ENCODE results near the gene IDH3B.
"Not testable (repeated sequence)": the region's sequence is repeated elsewhere in the genome, so short reads cannot be mapped to it uniquely, and the experiment has no call there.

The IDH3B gene

DNA sequence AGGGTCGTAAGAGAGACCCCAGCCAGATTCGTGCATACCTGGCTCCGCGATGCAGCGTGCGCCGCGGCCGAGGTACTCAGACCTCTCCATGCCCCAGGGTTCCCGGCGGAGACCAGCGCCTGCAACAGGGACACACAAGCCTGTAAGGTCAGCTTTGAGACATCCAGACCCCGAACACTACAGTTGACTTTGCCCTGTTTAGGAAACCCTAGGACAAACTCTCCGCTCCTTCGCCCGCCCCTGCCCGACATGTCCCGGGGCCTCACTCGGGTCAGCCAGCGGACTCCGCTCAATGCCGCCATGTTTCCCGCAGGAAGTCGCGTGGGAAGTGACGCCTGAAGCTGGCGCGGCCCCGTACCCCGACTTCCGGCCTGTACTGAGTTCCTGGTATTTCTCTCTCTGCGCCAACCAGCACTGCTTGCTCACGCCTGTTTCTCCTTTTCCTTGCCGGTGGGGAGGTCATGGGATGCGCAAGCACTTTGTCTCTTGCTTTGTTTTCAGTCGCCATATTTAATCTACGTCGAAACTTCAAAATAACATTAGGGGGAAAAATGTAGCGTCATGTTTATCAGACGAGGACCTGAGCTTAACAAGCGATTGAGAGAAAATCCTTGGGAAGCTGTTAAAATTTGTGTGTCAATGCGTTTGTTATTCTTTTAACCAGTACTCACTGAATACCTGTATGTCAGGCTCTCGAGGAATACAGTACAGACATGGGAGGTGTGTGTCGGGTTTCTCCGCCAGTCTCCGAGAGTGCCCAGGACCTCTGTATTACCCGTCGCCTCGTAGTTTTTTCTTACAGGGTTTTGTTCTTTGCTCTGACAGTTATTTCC lies at the start of gene IDH3B:
TSS of gene IDH3B (minus strand) at position 330 of the 833 bp plus-strand sequence. CDS start at position 302, 28 bp downstream.
- peak; percentile 79 for DNase-seq (ENCODE audit: low read depth)

DNA sequence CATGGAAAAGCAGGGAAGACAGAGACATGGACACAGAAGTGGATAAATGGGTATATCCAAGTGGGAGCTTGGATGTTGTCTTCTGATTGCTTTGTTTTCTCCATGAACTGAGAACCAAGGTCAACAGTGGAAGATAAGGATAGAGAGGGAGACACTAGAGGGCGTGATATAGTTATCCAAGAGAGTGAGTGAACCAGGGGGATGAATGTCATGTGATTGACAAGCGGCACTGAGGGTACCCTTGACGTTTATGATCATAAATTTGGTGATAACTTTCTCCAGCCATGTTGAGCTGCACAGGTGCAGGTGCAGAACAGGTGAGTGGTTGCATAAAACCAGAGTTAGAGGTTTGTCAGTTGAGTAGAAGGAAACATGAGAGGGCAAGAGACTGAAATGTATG lies 49.3 kb upstream of the IDH3B start:
- no peak for DNase-seq (ENCODE audit: low read depth)

DNA sequence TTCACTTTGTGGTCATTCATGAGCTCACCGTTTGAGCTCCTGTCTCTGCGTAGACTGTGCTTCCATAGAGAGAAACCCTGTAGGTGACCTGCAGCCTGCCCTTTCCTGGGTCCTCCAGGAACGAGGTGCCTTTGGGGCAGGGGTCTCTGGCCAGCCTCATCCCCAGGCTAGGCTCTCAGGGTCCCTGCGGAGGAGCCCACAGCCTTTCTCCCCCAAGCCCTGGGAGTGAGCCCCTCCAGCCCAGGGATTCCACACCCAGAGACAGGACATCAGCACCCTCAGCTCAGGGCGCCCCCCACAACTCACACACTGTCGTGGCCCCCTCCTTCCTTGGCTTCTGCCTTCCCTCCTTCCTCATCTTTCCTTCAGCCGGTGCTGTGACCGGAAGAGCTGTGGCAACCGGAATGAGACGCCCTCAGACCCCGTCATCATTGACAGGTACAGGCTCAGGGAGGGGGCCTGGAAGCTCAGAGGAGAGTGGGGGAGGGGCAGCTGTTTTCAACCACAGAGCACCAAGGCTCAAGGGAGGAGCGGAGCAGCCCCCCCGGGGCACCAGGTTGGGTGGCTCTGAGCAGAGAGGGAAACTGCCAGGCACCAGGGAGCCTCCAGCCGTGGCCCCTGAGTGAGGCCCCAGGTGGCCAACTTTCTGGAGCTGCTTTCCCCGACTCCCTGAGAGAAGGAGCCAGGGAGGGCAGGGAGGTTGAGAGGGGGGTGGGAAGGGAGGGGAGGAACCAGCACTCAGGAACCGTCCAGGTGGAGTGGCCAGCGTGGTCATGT lies 45.4 kb upstream of the IDH3B start:
- no peak for DNase-seq (ENCODE audit: low read depth)

DNA sequence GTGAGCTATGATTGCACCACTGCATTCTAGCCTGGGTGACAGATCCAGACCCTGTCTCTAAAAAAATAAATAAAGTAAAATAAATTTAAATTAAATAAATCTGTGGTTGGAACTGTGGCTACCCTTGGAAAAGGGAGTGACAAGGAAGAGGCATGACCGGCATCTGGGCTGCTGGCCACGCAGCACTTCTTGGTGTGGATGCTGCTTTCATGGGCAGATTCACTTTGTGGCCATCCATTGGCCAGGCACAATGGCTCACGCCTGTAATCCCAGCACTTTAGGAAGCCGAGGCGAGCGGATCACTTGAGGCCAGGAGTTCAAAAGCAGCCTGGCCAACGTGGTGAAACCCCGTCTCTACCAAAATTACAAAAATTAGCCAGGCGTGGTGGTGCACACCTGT lies 44.6 kb upstream of the IDH3B start:
- DNase-seq (ENCODE audit: low read depth) = no peak

DNA sequence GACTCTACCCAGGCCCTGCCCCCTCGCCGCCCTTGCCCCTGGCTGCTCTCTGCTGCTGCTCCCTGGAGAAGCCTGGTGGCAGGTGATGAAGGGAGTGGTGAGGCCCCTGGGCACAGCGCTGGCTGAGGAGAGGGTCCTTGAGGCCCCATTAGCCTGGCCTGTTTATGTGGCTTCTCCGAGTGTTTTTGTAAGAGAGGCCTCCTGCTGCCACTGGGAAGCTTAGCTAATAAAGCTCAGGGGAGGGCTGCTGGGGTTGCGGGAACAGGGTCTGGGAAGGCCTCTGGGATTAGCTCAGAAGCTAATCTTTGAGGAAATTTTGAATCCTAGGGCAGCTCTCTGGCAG lies 44.0 kb upstream of the IDH3B start:
- no peak for DNase-seq (ENCODE audit: low read depth)

DNA sequence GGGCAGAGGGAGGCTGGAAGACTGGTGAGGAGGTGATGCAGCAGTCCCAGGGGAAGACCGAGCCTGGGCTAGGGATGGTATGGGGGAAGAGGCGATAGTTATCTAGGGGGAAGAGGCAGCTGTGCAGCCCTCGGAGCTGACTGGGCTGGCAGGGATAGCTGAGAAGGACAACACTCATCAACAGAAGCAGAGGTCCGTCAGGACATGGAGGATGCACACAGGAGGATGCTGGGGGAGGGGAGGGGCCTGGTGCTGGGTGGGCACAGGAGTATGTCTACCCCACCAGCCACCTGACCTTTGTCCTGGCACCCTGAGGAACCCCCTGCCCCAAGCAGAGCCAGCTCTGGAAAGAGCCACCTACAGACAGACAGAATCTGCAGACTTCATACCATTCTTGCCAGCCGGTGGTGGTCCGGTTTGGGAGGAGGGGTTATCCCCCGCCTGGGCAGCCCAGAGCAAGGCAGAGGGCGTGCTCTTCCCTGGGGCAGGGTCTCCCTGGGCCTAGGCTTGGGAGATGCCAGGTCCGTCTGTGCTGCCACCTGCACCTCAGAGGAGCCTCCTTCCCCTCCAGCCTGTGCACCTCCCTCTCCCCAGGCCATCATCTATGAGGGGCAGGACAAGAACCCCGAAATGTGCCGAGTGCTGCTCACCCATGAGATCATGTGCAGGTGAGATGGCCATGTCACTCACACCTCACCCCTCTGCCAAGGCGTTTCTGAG lies 43.5 kb upstream of the IDH3B start:
- no peak for DNase-seq (ENCODE audit: low read depth)

DNA sequence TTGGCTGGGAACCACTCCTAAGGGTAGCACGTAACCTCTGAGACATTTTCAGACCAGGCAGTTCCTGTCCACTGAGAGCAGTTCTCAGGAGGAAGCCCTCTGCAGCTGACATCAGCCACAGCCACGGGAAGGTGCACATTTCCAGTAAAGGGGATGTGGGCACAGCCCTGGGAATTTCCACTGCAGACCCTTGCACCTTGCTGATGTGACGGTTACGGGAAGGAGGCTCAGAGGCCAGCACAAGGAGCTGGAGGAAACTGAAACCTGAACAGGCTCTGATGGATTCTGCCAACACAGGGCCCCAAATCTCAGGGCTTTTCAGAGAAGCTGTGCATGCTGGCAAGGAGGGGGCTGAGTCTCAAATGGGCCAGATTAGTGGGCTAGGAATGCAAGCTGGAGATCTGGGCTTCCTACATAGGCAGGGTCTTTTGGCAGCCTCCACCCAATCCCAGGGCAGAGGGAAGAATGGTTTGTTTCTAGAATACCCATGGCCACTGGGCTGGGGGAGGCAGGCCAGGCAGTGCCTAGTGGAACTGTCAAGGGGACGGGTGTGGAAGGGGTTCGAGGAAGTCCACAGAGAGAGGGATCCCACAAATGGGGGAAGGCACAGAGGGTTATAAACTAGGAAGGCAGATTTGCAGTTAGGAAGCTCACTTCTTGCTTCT lies 42.8 kb upstream of the IDH3B start:
- DNase-seq (ENCODE audit: low read depth) = no peak

DNA sequence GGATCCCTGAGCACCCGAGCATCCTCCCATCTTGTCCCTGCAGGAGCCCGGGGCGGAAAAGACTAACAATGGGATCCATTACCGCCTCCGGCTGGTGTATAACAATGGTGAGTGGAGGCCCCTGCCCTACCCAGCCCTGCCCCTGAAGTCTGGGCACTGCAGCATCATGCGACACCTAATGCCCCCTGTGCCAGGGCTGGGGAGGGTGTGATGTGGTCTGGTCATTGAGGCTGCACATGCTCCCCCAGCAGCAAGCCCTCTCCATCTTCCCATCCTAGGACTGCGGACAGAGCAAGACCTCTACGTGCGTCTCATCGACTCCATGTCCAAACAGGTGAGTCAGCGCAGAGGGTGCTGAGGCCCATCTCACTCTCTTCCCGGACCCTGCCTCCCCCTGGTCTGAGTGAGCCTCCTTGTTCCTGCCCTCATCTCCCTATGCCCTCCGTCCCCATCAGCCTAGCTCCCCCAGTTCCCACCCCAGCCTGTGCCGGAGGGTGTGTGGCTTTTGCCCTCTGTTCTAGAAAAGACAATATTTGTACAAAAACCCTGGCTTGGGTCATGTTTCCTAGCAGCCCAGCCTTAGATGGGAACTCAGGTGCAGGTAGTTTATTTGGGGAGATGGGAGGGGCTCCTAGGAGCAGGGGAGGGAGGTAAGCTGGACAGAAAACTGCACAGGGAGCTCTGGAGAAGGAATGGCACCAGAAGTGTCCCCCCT lies 42.1 kb upstream of the IDH3B start:
- DNase-seq (ENCODE audit: low read depth) = no peak

DNA sequence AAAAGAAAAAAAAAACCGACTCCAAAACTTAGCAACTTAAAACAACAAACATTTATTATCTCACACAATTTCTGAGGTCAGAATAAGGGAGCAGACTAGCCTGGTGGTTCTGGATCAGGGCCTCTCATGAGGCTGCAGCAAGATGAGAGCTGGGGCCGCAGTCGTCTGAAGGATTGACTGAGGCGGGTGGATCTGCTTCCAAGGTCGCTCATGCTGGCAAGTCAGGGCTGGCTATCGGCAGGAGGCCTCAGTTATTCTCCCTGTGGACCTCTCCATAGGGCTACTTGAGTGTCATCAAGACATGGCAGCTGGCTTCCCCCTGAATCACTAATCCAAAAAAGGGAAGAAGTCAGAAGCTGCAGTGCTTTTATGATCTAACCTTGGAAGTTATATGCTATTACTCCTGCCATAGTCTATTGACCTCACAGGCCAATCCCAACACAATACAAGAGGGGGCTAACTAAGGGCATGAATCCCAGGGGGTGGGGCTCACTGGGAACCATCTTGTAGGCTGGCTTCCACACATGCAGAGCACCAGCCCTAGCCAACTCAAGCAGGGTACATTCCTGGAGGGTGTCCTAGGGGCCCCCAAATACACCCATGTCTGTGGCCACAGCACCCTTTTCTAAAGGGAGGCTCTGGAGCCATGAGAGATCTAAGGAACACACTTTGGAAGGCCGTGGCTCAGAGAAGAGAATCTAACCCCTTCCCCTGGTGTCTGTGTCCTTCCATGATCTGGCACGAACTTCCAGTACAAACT lies 39.9 kb upstream of the IDH3B start:
- no peak for DNase-seq (ENCODE audit: low read depth)

DNA sequence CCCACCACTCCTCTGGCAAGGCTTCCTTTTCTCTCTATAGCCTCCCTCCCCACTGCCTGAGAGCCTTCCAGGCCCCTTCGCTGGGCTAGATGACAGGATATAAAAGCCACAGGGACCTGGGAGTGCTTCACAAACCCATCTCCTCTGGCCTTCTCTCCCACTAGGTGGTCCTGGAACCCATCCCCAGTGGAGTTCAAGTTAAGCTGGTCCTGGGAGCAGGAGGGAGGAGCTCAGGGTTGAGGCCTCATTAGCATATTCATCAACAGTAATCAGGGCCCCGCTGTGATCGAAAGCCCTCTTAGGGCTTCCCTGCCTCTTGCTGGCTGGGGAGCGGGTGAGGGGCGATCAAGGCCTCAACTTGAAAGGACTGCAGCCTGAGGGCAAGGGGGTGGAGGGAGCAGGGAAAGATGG lies 37.7 kb upstream of the IDH3B start:
- no peak for DNase-seq (ENCODE audit: low read depth)

DNA sequence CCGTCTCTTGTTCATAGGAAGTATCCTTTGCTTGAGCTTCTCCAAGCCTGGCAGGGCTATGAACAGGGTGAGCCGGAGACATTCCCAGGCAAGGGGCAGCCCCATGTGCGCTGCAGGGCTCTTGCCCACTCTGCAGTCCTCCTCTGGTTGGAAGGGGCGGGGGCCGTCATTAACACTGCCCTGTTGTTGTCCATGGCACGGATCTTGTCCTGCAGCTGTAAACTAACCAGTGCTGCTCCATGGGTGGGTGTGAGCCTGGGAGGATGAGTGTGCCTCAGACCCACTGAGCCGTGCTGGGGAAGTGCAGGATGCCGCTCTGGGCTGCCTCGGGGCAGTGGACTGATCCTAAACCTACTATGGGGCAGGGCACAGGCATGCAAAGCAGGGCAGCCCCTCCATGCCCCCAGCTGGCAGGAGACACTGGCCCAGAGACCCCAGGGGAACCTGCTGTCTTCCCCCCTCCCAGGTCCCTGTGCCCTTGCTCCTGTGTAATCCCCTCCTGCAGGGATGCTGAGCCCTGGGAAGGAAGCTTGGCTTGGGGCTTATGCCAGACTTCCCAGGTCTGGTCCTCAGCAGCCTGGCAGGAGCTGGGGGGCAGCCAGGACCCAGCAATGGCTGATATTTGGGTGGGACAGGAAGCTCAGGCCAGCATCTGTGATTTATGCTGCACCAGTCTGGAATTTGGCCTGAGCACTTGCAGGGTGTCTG lies 37.1 kb upstream of the IDH3B start:
- no peak for DNase-seq (ENCODE audit: low read depth)

DNA sequence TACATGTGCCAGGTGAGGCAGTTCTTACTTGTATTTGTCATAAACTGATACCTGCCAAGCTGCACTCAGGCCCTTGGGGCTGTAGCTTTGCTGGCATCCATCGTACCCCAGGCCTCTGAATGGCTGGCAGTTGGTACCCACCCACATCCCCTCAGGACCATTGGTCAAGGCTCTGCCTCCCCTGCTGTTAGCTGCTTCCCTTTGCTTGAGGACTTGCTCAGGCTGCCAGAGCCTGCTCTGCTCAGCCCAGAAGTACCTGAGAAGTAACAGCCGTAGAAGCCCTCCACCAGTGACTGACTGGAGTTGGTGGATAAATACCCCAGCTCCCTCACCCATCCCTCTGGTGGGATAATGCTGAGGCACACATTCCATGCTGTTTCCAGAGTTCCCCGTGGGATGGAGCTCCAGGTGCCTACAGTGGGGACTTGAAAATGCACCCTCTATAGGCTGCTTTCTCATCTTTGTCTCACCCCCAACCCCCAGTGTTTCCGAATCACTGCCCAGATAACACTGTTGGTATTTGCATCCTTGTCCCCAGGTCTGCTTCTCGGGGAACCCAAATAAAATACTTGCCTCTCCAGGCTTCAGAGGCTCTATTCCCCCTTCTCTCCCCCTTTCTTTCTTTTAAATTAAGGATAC lies 35.9 kb upstream of the IDH3B start:
- DNase-seq (ENCODE audit: low read depth) = no peak

DNA sequence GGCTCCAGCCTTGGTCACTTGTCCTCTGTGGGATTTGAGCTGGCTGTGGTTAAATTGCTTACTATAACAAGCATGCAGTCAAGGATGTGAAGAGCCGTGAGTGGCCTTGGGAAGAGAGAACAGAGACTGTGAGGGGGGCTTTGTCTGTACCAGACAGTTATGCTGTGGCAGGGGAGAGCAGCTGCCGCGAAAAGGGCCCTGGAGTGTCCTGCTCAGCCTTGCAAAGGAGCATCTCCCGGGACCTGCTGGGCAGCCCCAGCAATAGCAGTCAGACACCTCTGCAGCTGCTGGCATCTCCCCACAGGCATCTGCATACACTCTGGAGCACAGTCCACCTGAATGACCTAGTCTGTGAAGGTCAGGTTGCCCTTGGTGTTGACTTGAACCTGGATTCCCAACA lies 34.9 kb upstream of the IDH3B start:
- no peak for DNase-seq (ENCODE audit: low read depth)

DNA sequence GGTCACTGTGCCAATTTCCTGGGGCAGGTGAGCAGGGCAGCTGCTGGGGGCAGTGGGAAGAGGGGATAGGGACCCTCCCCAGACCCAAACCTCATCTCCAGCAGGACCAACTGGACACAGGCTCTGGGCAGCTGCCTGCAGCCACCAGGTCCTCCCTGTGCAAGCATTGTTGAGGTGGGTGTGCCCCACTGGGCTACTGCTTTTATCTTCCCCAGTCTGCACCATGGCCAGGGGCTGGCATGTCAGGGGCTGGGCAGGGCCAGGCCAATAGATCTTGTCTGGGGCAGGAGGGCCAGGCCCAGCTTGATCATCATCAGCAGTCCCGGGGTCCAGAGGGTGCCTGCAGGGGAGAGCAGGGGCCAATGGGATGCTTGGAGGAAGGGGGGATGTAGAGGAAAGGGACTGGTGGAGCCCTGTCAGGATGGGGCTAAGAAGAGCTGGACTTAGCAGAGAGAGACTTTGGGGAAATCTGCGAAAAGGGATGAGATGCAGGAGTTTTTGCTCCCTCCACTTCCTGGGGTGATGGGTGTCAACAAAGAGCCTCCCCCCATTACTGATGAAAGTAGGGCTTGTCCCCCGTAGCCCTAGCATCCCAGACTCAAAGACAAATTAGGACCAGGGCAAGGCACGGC lies 34.3 kb upstream of the IDH3B start:
- DNase-seq (ENCODE audit: low read depth) = no peak

DNA sequence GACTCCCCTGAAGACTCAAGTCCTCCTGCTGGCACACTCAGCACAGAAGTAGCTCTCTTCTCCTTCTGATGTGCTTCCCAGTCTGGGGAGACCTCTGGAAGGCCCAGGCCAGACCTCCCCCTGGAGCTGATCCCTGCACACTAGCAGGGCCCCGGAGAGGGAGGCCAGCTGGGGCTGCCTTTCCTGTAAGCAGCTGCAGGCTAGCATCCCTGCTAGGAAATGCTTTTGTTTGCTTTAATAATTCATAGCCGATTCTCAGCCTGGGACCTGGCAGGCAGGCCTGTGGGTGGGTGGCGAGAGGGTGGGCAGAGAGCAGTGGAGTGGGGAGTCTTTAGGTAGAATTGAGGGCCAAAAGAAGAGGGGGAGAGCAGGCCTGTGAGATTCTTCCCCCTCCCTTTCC lies 33.8 kb upstream of the IDH3B start:
- DNase-seq (ENCODE audit: low read depth) = no peak

DNA sequence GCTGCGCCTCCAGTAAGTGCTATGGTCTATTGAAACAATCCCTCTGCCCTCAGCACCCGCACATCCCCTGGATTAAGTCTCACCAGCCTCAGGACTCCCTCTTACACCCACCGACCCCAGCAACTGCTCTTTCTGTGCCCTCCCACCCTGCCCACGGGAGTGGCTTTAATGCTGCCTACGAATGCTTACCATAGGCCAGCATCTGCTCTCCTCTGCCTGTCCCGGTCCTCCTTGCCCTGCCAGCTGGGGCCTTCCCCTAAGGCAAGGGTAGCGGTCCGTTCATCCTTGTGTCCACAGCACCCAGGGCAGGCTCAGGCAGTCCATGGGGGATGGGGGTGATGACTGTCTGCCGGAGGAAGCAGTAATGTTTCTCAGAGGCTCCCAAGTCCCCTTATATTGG lies 32.6 kb upstream of the IDH3B start:
- DNase-seq (ENCODE audit: low read depth) = no peak

DNA sequence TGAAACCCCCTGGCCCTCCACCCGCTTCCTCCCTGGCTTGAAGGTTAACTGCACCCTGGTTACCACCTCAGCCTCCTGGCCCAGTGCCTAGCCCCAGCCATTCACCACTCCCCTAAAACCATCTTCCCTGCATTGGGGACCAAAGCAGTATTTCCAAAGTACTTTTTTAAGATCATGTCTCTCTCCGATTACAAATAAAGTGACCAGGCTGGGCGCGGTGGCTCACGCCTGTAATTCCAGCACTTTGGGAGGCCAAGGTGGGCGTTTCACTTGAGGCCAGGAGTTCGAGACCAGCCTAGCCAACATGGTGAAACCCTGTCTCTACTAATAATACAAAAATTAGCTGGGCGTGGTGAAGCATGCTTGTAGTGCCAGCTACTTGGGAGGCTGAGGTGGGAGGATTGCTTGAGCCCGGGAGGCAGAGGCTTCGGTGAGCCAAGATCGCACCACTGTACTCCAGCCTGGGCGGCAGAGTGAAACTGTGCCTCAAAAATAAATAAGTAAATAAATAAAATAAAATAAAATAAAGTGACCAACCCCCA lies 32.0 kb upstream of the IDH3B start:
- DNase-seq (ENCODE audit: low read depth) = not testable (repeated sequence)

DNA sequence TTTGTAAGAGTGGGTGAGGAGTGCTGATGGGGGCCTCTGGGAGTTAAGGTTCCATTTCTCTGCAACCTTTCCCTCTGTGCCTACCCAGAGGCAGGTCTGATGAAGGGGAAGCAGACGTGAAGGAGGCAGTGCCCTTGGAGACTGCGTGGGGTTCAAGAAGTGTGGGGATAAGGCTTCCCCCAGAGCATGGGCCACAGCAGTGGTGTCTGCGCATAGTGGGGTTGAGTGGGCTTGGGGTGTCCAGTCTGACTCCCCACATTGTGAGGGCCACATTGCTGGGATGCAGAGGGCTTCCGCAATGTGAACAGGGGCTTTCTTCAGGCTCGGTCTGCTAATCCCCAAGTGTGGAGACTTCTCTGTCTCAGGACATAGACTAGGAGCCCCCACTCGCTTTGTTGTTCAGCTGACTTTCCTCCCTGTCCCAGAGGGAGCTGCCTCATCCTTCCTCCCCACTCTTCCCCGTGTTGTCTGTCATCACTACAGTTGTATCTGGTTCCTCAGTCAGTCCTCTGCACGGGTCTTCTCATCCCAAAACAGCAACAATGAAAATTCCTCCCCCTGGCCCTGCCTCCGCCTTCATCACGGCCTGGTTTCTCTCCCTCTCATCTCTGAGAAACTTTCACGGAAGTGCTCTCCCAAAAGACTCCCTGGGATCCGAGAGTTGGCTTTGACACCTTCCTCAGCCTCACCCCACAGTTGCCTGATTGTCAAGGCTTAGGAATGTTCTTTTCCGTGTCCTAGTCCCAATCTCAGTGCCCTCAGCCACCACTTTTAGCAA lies 31.4 kb upstream of the IDH3B start:
- DNase-seq (ENCODE audit: low read depth) = no peak

Data from GM04504 (cell line).